K562 (cell line): ENCODE results near the gene CTSZ. TPM values are rescaled to one million over a fixed set of nuclear protein-coding genes. Genes with fewer than 3 reads are reported as not detected.
A peak's percentile ranks its signal among the peaks of the same experiment; 100 is the strongest.

ENCODE experiments used
- ARID3A ChIP-seq: IDR thresholded peaks from 2 replicates; pipeline ENCODE4 v1.6.1; 2012; ENCODE audit warnings: low read depth, low read length, improper control_type of control experiment, borderline replicate concordance
- CBFB ChIP-seq: sonication (generic); formaldehyde crosslinking; IDR thresholded peaks from 2 replicates; pipeline ENCODE4 v1.4.0; 2020; ENCODE audit warnings: mild to moderate bottlenecking, missing genetic modification reagents
- CHD4 ChIP-seq: fragments of 200-600 bp; sonication (generic); IDR thresholded peaks from 3 replicates; pipeline ENCODE4 v1.6.1; 2012; ENCODE audit warnings: low read depth, mild to moderate bottlenecking, mixed read lengths, low read length, inconsistent platforms; ENCODE audit not compliant: insufficient read depth, insufficient replicate concordance, poor library complexity, severe bottlenecking
- CSDE1 ChIP-seq, 2 experiments: fragments of 450-650 bp; IDR thresholded peaks; 2 replicates each; pipeline ENCODE4 v1.6.1; 2016; ENCODE audit warnings: mild to moderate bottlenecking in 1 of 2
- FOSL1 ChIP-seq: fragments of 200-800 bp; sonication (Bioruptor generic); conservative IDR thresholded peaks from 2 replicates; pipeline ENCODE4 v1.6.1; 2016; ENCODE audit warnings: missing genetic modification characterization, missing compliant biosample characterization
- GABPA ChIP-seq: fragments of 200-800 bp; sonication (Bioruptor generic); conservative IDR thresholded peaks from 2 replicates; pipeline ENCODE4 v1.6.1; 2016; ENCODE audit warnings: low read depth, missing genetic modification characterization, missing compliant biosample characterization
- HCFC1 ChIP-seq: IDR thresholded peaks from 2 replicates; pipeline ENCODE4 v1.6.1; 2012; ENCODE audit warnings: low read depth, low read length, improper control_type of control experiment
- HNRNPLL ChIP-seq: fragments of 200-400 bp; formaldehyde crosslinking; IDR thresholded peaks from 2 replicates; pipeline ENCODE4 v1.6.1; 2017; ENCODE audit warnings: low read length, low read depth, mild to moderate bottlenecking; ENCODE audit not compliant: poor library complexity, severe bottlenecking
- PCBP1 ChIP-seq: fragments of 200-400 bp; formaldehyde crosslinking; IDR thresholded peaks from 2 replicates; pipeline ENCODE4 v1.6.1; 2018; ENCODE audit warnings: mild to moderate bottlenecking, low read depth, low read length; ENCODE audit not compliant: poor library complexity, severe bottlenecking
- PHF8 ChIP-seq: fragments of 200-600 bp; sonication (generic); IDR thresholded peaks from 2 replicates; pipeline ENCODE4 v1.6.1; 2012; ENCODE audit warnings: mixed run types, mild to moderate bottlenecking, inconsistent platforms, low read length, moderate library complexity, borderline replicate concordance
- POLR2G ChIP-seq: fragments of 200-400 bp; formaldehyde crosslinking; IDR thresholded peaks from 2 replicates; pipeline ENCODE4 v1.6.1; 2017; ENCODE audit warnings: low read depth, mild to moderate bottlenecking, antibody characterized with exemption, low read length, moderate library complexity
- POLR2H ChIP-seq: IDR thresholded peaks from 2 replicates; pipeline ENCODE4 v1.6.1; 2016; ENCODE audit warnings: missing genetic modification characterization, low read depth, mild to moderate bottlenecking, control low read depth, missing compliant biosample characterization, moderate library complexity
- REST ChIP-seq, 2 experiments: fragments of 450-650 bp; formaldehyde crosslinking in 1 of 2; IDR thresholded peaks; 2 replicates each; pipeline versions ENCODE4 v1.4.0 to v1.6.1; 2014 to 2020; ENCODE audit warnings: mild to moderate bottlenecking in 2 of 2, borderline replicate concordance in 1 of 2, low read depth in 1 of 2
- SMC3 ChIP-seq: conservative IDR thresholded peaks from 2 replicates; pipeline ENCODE4 v1.6.1; 2011; ENCODE audit warnings: low read depth, low read length, improper control_type of control experiment; ENCODE audit not compliant: insufficient read depth
- TCF3 ChIP-seq: sonication (generic); formaldehyde crosslinking; IDR thresholded peaks from 2 replicates; pipeline ENCODE4 v1.4.0; 2020; ENCODE audit warnings: mild to moderate bottlenecking, missing genetic modification reagents
- ZNF311 ChIP-seq: fragments of 250-450 bp; sonication (Bioruptor Pico); IDR thresholded peaks from 2 replicates; pipeline ENCODE4 v1.4.0; 2020; ENCODE audit warnings: mild to moderate bottlenecking, moderate library complexity
- polyA plus RNA-seq, 8 experiments: library from polyadenylated mRNA; depleted of rRNA in 4 of 8; stranded (reverse) in 5 of 8; unstranded in 3 of 8; fragments of >200 nt; fragmentation: Nextera tagmentation in 2 of 8; fragmentation: Illumina TruSeq in 1 of 8; extraction: Ambion mirVana in 2 of 8; extraction: Trizol in 1 of 8; gene quantifications; 2 replicates each; pipeline versions ENCODE4 v1.2.1 to v1.2.3, GENCODE V29; 2011 to 2014; ENCODE audit warnings: inconsistent platforms in 1 of 8, missing spikeins in 1 of 8
- total RNA-seq, 7 experiments: library from RNA; depleted of rRNA in 6 of 7; stranded (reverse); fragments of >200 nt in 6 of 7; fragmentation: Illumina TruSeq in 2 of 7; extraction: Trizol in 2 of 7; gene quantifications; 2 replicates each; pipeline versions ENCODE4 v1.2.1 to v1.2.3, GENCODE V29; 2011 to 2021; ENCODE audit warnings: low replicate concordance in 1 of 7

Gene CTSZ
- total and polyA plus RNA-seq, 9 of the 15 experiments (the other 6 are each of a cell fraction or from before 2014, with no cell fraction given), result 1.6 to 143 (median 82.8) TPM

GRCh38 chr20:58980711-58981627, 26.1 kb downstream of the CTSZ start, which contains the start of gene NELFCD (continued):
- no peak for TF ChIP-seq TCF3 (CRISPR knock-in tag)
- TF ChIP-seq HCFC1, result 0 out of 2 replicates have a peak, but pooled peaks have one; percentile 35
- no peak for TF ChIP-seq CHD4
- TF ChIP-seq PHF8, result peak; percentile 82
- TF ChIP-seq PCBP1, result no peak
- peak; percentile 71 for TF ChIP-seq GABPA
- TF ChIP-seq ARID3A, result no peak
- no peak for TF ChIP-seq CBFB
- no peak for TF ChIP-seq FOSL1 (tag)
- TF ChIP-seq POLR2G, result peak; percentile 92
- TF ChIP-seq POLR2H (tag), result peak; percentile 63
- TF ChIP-seq REST (IDR thresholded peaks at IDR 0.05; ENCODE audit: borderline replicate concordance), result no peak
- TF ChIP-seq REST (CRISPR knock-in tag; IDR thresholded peaks at IDR 0.05; ENCODE audit: low read depth), result 0 out of 2 replicates have a peak, but pooled peaks have one; percentile 60
- 0 out of 2 replicates have a peak, but pooled peaks have one; percentile 3 for TF ChIP-seq SMC3
- no peak for TF ChIP-seq CSDE1 (IDR thresholded peaks at IDR 0.05)
- TF ChIP-seq HNRNPLL, result no peak
- TF ChIP-seq ZNF311, result no peak
